Measurements from ENCODE around the gene PSMB5. TPM values are rescaled to one million over a fixed set of nuclear protein-coding genes. Genes with fewer than 3 reads are reported as not detected.
A peak's percentile ranks its signal among the peaks of the same experiment; 100 is the strongest.

The PSMB5 gene
- total and polyA plus RNA-seq, 3 donors from 2014 or later = 97.2 to 145 (median 123) TPM

GRCh38 chr14:22995889-22996625 is 38.6 kb downstream of the PSMB5 start:
- WGBS, 2 donors = 94 to 98% methylated on average over 9 of the region's 9 CpGs
- TF ChIP-seq POLR2A (IDR thresholded peaks at IDR 0.05) = no peak
- intact Hi-C loops (cut with DNase I; ENCODE audit: low total_unique reads) = no loop called here
- no peaks in the 10 kb centered on the region for H3K36me3 ChIP-seq (ENCODE audit: low read depth, missing control alignments)
- H3K27me3 ChIP-seq = no peaks in the 10 kb centered on the region
- no peak for DNase-seq
- H3K9me3 ChIP-seq = no peaks in the 10 kb centered on the region
- peaks cover 3% of the 10 kb centered on the region for H3K4me1 ChIP-seq
- H3K27ac ChIP-seq = no peak overlapping the region
- H3K4me3 ChIP-seq = no peak overlapping the region

DNA sequence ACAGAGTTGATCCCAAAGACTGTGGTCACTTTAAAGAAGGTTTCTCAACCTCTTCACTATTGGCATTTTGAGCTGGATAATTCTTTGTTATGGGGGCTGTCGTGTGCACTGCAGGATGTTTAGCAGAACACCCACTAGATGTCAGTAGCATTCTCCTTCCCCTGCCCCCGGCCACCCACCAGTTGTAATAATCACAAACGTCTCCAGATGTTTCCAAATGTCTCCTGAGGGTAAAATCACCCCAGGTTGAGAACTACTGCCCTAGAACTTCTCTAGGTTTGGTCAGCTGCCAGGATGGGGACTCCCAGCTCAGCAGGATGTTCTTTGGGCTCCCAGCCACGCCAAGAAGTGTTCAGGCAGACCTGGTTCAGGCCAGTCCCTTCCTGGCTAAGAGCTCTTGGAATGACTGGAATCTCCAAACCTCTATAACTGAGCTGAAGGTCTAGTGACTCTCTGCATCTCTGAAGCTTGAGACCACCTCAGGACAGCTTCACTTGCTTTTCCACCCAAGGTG is 39.9 kb downstream of the PSMB5 start:
- Histone ChIP-seq H3K4me3 (no peak overlapping the region), H3K27ac (no peak overlapping the region), H3K4me1 (peaks cover 3% of the 10 kb centered on the region), H3K9me3 (no peaks in the 10 kb centered on the region), H3K36me3 (ENCODE audit: low read depth, missing control alignments) (no peaks in the 10 kb centered on the region), H3K27me3 (no peaks in the 10 kb centered on the region)
- DNase-seq = peak; percentile 66
- intact Hi-C loops (cut with DNase I; ENCODE audit: low total_unique reads) = no loop called here
- TF ChIP-seq, protein P1, sequence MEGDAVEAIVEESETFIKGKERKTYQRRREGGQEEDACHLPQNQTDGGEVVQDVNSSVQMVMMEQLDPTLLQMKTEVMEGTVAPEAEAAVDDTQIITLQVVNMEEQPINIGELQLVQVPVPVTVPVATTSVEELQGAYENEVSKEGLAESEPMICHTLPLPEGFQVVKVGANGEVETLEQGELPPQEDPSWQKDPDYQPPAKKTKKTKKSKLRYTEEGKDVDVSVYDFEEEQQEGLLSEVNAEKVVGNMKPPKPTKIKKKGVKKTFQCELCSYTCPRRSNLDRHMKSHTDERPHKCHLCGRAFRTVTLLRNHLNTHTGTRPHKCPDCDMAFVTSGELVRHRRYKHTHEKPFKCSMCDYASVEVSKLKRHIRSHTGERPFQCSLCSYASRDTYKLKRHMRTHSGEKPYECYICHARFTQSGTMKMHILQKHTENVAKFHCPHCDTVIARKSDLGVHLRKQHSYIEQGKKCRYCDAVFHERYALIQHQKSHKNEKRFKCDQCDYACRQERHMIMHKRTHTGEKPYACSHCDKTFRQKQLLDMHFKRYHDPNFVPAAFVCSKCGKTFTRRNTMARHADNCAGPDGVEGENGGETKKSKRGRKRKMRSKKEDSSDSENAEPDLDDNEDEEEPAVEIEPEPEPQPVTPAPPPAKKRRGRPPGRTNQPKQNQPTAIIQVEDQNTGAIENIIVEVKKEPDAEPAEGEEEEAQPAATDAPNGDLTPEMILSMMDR (IDR thresholded peaks at IDR 0.05) = peak; percentile 26 to 40 (median 28)
- TF ChIP-seq POLR2A (IDR thresholded peaks at IDR 0.05) = no peak
- 14 to 21% methylated on average over 4 of the region's 4 CpGs for WGBS, 2 donors

- DNase-seq = no peak
- no peaks in the 10 kb centered on the region for H3K9me3 ChIP-seq
- H3K27me3 ChIP-seq = no peaks in the 10 kb centered on the region
- H3K36me3 ChIP-seq (ENCODE audit: low read depth, missing control alignments) = no peaks in the 10 kb centered on the region
- no peak overlapping the region for H3K4me3 ChIP-seq
- peaks cover 3% of the 10 kb centered on the region for H3K4me1 ChIP-seq
- intact Hi-C loops (cut with DNase I; ENCODE audit: low total_unique reads) = no loop called here
- TF ChIP-seq, protein P1 (IDR thresholded peaks at IDR 0.05) = no peak
- TF ChIP-seq POLR2A (IDR thresholded peaks at IDR 0.05) = no peak
- no peak overlapping the region for H3K27ac ChIP-seq
These were observed 41.2 kb downstream of the PSMB5 start for GRCh38 chr14:22993517-22993916.

DNA sequence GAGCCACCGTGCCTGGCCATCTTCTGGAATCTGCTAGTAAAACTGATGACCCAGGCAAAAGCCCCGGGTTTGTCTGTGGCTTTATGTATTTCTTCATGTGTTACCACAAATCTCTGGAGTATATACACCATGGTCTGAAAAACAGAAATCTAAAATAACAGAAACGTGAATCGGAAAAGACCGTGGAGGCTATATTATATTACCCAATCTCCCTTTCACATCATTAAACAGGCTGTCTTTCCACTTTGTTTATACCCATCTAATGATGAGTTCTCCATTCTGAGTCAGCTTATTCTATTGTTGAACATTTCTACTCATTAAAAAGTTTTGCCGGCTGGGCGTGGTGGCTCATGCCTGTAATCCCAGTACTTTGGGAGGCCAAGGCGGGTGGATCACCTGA is 42.8 kb downstream of the PSMB5 start:
- Histone ChIP-seq H3K27me3 (no peaks in the 10 kb centered on the region), H3K27ac (no peak overlapping the region), H3K36me3 (ENCODE audit: low read depth, missing control alignments) (no peaks in the 10 kb centered on the region), H3K4me1 (peaks cover 3% of the 10 kb centered on the region), H3K9me3 (no peaks in the 10 kb centered on the region), H3K4me3 (no peak overlapping the region)
- intact Hi-C loops (cut with DNase I; ENCODE audit: low total_unique reads) = no loop called here
- TF ChIP-seq, protein P1 (IDR thresholded peaks at IDR 0.05) = no peak
- no peak for TF ChIP-seq POLR2A (IDR thresholded peaks at IDR 0.05)
- no peak for DNase-seq
- WGBS, 2 donors = 96 to 97% methylated on average over 8 of the region's 8 CpGs

GRCh38 chr14:22987291-22987690 is 47.4 kb downstream of the PSMB5 start:
- Histone ChIP-seq H3K4me3 (no peak overlapping the region), H3K36me3 (ENCODE audit: low read depth, missing control alignments) (no peaks in the 10 kb centered on the region), H3K4me1 (no peaks in the 10 kb centered on the region), H3K9me3 (no peaks in the 10 kb centered on the region), H3K27ac (no peak overlapping the region), H3K27me3 (no peaks in the 10 kb centered on the region)
- DNase-seq = no peak
- 84 to 89% methylated on average over 7 to 8 of the region's 8 CpGs for WGBS, 2 donors
- intact Hi-C loops (cut with DNase I; ENCODE audit: low total_unique reads) = loop anchor here (5.0 kb wide), 1 partner anchor 70 kb away; the partner anchor contains the start of gene CDH24
- no peak for TF ChIP-seq POLR2A (IDR thresholded peaks at IDR 0.05)
- TF ChIP-seq, protein P1 (IDR thresholded peaks at IDR 0.05) = no peak
